ENCODE data around the gene CMPK1. TPM values are rescaled to one million over a fixed set of nuclear protein-coding genes. Genes with fewer than 3 reads are reported as not detected.

The CMPK1 gene
- total RNA-seq, 1 experiment from 2014 or later: 28.7 TPM

DNA sequence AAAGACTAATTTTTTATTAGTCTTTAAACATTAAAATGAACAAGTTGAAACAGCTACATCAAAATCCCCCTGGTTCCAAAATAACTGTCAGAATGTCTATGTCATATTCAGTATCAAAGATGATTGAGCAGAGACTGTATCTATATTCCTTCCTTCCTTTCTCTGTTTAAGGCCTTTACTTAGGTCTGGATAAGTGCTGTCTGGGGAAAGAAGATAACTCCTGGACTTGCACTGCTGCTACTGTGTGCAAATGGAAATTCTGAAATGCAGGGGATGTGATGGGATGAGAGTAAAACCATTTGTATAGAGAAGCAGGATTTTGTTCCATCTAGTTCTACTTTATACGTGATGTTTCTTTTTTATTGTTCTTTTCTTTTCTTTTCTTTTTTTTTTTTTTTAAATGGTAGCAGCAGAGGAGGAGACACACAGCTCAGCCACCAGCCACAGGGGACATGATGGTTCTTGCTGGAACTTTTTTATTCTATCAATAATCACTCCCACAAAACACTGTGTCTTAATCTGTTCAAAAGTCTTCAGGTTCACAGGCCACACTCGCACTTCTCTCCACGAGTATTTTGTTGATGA, 48.9 kb downstream of the CMPK1 start:
- no peak overlapping the region for H3K27ac Mint-ChIP-seq
- Histone ChIP-seq H4K20me1 (ENCODE audit: control insufficient read depth, insufficient read depth, insufficient read length) (no peaks in the 10 kb centered on the region), H3K79me2 (ENCODE audit: insufficient read depth, low read length) (no peaks in the 10 kb centered on the region), H2BK12ac (ENCODE audit: insufficient read length, low read depth, low read length) (no peak overlapping the region), H4K5ac (ENCODE audit: insufficient read length, low read depth, low read length) (no peak overlapping the region), H3K18ac (ENCODE audit: insufficient read length, low read depth, low read length) (no peak overlapping the region), H3K4ac (ENCODE audit: low read depth, low read length) (no peak overlapping the region), H2AK5ac (ENCODE audit: insufficient read length, low read length) (no peak overlapping the region), H3K9ac (ENCODE audit: extremely low read depth, insufficient read length, low read length) (no peak overlapping the region), H2BK15ac (ENCODE audit: low read depth, low read length) (no peak overlapping the region), H4K8ac (replicated peaks; ENCODE audit: insufficient read length, low read depth, low read length) (no peak overlapping the region), H3K14ac (ENCODE audit: insufficient read depth, low read length) (no peak overlapping the region), H3K4me2 (ENCODE audit: insufficient read depth, insufficient read length, low read length) (no peak overlapping the region), H3K27me3 (ENCODE audit: insufficient read depth, low read length) (no peaks in the 10 kb centered on the region; the same call in 1 of the 2 replicates), H3K79me1 (ENCODE audit: insufficient read depth, low read depth, low read length, poor library complexity, severe bottlenecking) (no peaks in the 10 kb centered on the region), H2BK120ac (ENCODE audit: low read depth, low read length, poor library complexity, severe bottlenecking) (no peak overlapping the region), H3K56ac (ENCODE audit: insufficient read length, low read depth, low read length) (no peak overlapping the region), H2AFZ (ENCODE audit: low read length) (no peak overlapping the region), H3K23ac (ENCODE audit: insufficient read length, low read depth, low read length) (no peak overlapping the region), H4K91ac (ENCODE audit: insufficient read length, low read depth, low read length) (no peak overlapping the region), H3K23me2 (ENCODE audit: insufficient read length, low read depth, low read length, poor library complexity, severe bottlenecking) (no peaks in the 10 kb centered on the region), H3K27ac (ENCODE audit: insufficient read length, low read depth, low read length) (no peak overlapping the region), H3K4me1 (ENCODE audit: insufficient read depth, low read length) (no peaks in the 10 kb centered on the region; the same call in 1 of the 2 replicates), H3T11ph (ENCODE audit: low read length) (no peak overlapping the region), H3K9me3 (ENCODE audit: control insufficient read depth, low read depth, low read length) (no peaks in the 10 kb centered on the region), H2BK5ac (ENCODE audit: insufficient read length, low read length) (no peak overlapping the region), H2BK20ac (ENCODE audit: low read depth, low read length, poor library complexity, severe bottlenecking) (no peak overlapping the region)
- peaks cover 0 to 7% (median 3%) of the 10 kb centered on the region in 3 experiments; a peak in 2 of 7 replicates for H3K36me3 Mint-ChIP-seq (ENCODE audit: insufficient read depth in 1 of 3, low read depth in 3 of 3)
- TF ChIP-seq, protein P1, sequence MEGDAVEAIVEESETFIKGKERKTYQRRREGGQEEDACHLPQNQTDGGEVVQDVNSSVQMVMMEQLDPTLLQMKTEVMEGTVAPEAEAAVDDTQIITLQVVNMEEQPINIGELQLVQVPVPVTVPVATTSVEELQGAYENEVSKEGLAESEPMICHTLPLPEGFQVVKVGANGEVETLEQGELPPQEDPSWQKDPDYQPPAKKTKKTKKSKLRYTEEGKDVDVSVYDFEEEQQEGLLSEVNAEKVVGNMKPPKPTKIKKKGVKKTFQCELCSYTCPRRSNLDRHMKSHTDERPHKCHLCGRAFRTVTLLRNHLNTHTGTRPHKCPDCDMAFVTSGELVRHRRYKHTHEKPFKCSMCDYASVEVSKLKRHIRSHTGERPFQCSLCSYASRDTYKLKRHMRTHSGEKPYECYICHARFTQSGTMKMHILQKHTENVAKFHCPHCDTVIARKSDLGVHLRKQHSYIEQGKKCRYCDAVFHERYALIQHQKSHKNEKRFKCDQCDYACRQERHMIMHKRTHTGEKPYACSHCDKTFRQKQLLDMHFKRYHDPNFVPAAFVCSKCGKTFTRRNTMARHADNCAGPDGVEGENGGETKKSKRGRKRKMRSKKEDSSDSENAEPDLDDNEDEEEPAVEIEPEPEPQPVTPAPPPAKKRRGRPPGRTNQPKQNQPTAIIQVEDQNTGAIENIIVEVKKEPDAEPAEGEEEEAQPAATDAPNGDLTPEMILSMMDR (conservative IDR thresholded peaks at IDR 0.05): no peak
- H3K27me3 Mint-ChIP-seq (ENCODE audit: low read depth): peaks cover 8% of the 10 kb centered on the region
- no CpG with 5 or more reads among the region's 3 CpGs for WGBS (ENCODE audit: extremely low coverage, insufficient read length, low lambda C conversion rate)
- no peaks in the 10 kb centered on the region for H3K9me3 Mint-ChIP-seq
- H3K4me3 Mint-ChIP-seq: no peak overlapping the region
- no peak for DNase-seq
- peaks cover 11% of the 10 kb centered on the region in 2 experiments for H3K4me1 Mint-ChIP-seq

Measured in H9 (cell line).